HepG2 (cell line): ENCODE results near the gene AP4S1. TPM values are rescaled to one million over a fixed set of nuclear protein-coding genes. Genes with fewer than 3 reads are reported as not detected.

Experiments
- ATAC-seq: fragments of 200-7000 bp; cut with Tn5 transposase; 3 replicates; pipeline ENCODE4 v1.9.1; 2020; ENCODE audit warnings: mild to moderate bottlenecking, moderate library complexity
- BruUV-seq: library from RNA; stranded (reverse); fragments of 400-500 nt; replicated peaks from 2 replicates; lab custom pipeline; 2021; lab: Mats Ljungman, UMichigan
- CTCF ChIA-PET: fragments of 300-600 bp; formaldehyde crosslinking; extraction: SDS; loops from one replicate; lab custom pipeline; 2021; ENCODE audit warnings: low total read pairs, inconsistent platforms, low intra/inter-chr PET ratio; lab: Yijun Ruan, JAX
- POLR2A ChIA-PET: fragments of 350-600 bp; sonication (Branson Sonifier 250); formaldehyde crosslinking; loops from one replicate; lab custom pipeline; 2020; ENCODE audit warnings: antibody characterized with exemption, inconsistent platforms; lab: Yijun Ruan, JAX
- DNase-seq: peaks from one replicate; pipeline ENCODE4 v3.0.0-alpha.2; 2015; ENCODE audit warnings: low spot score
- FAIRE-seq: peaks from 3 replicates; lab custom pipeline; 2011; peaks lifted over from hg19 to GRCh38; lab: Jason Lieb, UNC
- H2AFZ ChIP-seq: one replicate; pipeline ENCODE4 v1.6.1; 2011; ENCODE audit warnings: low read length, inconsistent platforms
- H3K27ac ChIP-seq: fragments of 300-600 bp; 3 replicates; pipeline ENCODE4 v1.8.0; 2011; ENCODE audit warnings: mixed run types, mild to moderate bottlenecking, mixed read lengths, low read length, inconsistent platforms; ENCODE audit not compliant: insufficient read depth; ENCODE audit errors: extremely low read length
- H3K27me3 ChIP-seq, 2 experiments: fragments of 200-600 bp in 1 of 2; 2 replicates in 1 of 2; 3 replicates in 1 of 2; pipeline versions ENCODE4 v1.6.0 to v1.8.0; 2011; ENCODE audit warnings: low read length in 2 of 2, mild to moderate bottlenecking in 2 of 2, moderate library complexity in 2 of 2, inconsistent platforms in 1 of 2; ENCODE audit not compliant: insufficient read depth in 2 of 2, control insufficient read depth in 1 of 2
- H3K36me3 ChIP-seq, 2 experiments: fragments of 200-600 bp in 1 of 2; replicated peaks in 1 of 2; 2 replicates in 1 of 2; 3 replicates in 1 of 2; pipeline versions ENCODE4 v1.5.1 to v1.8.0; 2011; ENCODE audit warnings: low read length in 2 of 2, inconsistent platforms in 1 of 2; ENCODE audit not compliant: insufficient read depth in 2 of 2, control insufficient read depth in 1 of 2
- H3K4me1 ChIP-seq: 2 replicates; pipeline ENCODE4 v1.5.1; 2012; ENCODE audit warnings: low read length, inconsistent platforms; ENCODE audit not compliant: insufficient read depth
- H3K4me2 ChIP-seq: 2 replicates; pipeline ENCODE4 v1.6.0; 2011; ENCODE audit warnings: low read depth, low read length, inconsistent platforms
- H3K4me3 ChIP-seq, 3 experiments: fragments of 200-600 bp in 1 of 3; sonication (generic), shearing (Covaris generic) in 1 of 3; replicated peaks in 1 of 3; 2 replicates each; pipeline ENCODE4 v1.5.1; 2011 to 2016; ENCODE audit warnings: low read length in 3 of 3, inconsistent platforms in 2 of 3, low read depth in 2 of 3, mild to moderate bottlenecking in 2 of 3, control low read depth in 1 of 3, mixed read lengths in 1 of 3; ENCODE audit not compliant: insufficient read depth in 1 of 3
- H3K79me2 ChIP-seq: one replicate; pipeline ENCODE4 v1.6.1; 2011; ENCODE audit warnings: low read length, inconsistent platforms; ENCODE audit not compliant: insufficient read depth
- H3K9ac ChIP-seq: 2 replicates; pipeline ENCODE4 v1.6.0; 2011; ENCODE audit warnings: mild to moderate bottlenecking, low read depth, low read length, inconsistent platforms; ENCODE audit not compliant: insufficient read depth
- H3K9me3 ChIP-seq: 2 replicates; pipeline ENCODE4 v1.5.1; 2012; ENCODE audit warnings: mild to moderate bottlenecking, low read length
- H4K20me1 ChIP-seq: 2 replicates; pipeline ENCODE4 v1.6.0; 2011; ENCODE audit warnings: inconsistent platforms, mild to moderate bottlenecking, low read length, moderate library complexity; ENCODE audit not compliant: insufficient read depth
- CC2D1A ChIP-seq: sonication (generic); formaldehyde crosslinking; IDR thresholded peaks from 2 replicates; pipeline ENCODE4 v1.8.1; 2023; ENCODE audit warnings: mild to moderate bottlenecking, missing genetic modification reagents
- FOXC1 ChIP-seq: sonication (generic); formaldehyde crosslinking; IDR thresholded peaks from 2 replicates; pipeline ENCODE4 v1.8.0; 2022; ENCODE audit warnings: mild to moderate bottlenecking, missing genetic modification reagents, borderline replicate concordance
- MIXL1 ChIP-seq: IDR thresholded peaks from 2 replicates; pipeline ENCODE4 v1.6.1; 2016
- RBM22 ChIP-seq: fragments of 200-400 bp; formaldehyde crosslinking; optimal IDR thresholded peaks from 2 replicates; pipeline ENCODE3; 2017; ENCODE audit warnings: mild to moderate bottlenecking, low read length, moderate library complexity
- SRY ChIP-seq: sonication (generic); formaldehyde crosslinking; IDR thresholded peaks from 2 replicates; pipeline ENCODE4 v1.8.0; 2022; ENCODE audit warnings: mild to moderate bottlenecking, missing genetic modification reagents
- ZGPAT ChIP-seq: IDR thresholded peaks from 2 replicates; pipeline ENCODE4 v1.6.1; 2016; ENCODE audit warnings: mild to moderate bottlenecking
- ZKSCAN1 ChIP-seq: fragments of 150-350 bp; IDR thresholded peaks from 2 replicates; pipeline ENCODE4 v1.6.1; 2014; ENCODE audit warnings: low read length
- ZNF263 ChIP-seq: sonication (generic); formaldehyde crosslinking; IDR thresholded peaks from 2 replicates; pipeline ENCODE4 v1.4.0; 2020; ENCODE audit warnings: missing genetic modification reagents
- ZNF451 ChIP-seq: sonication (generic); formaldehyde crosslinking; IDR thresholded peaks from 2 replicates; pipeline ENCODE4 v1.5.0; 2020; ENCODE audit warnings: mild to moderate bottlenecking, missing genetic modification reagents
- ZSCAN22 ChIP-seq: sonication (generic); formaldehyde crosslinking; IDR thresholded peaks from 2 replicates; pipeline ENCODE4 v1.4.0; 2020; ENCODE audit warnings: mild to moderate bottlenecking, missing genetic modification reagents
- WGBS: methylation state at CpG from one replicate; pipeline ENCODE4 v1.1.6; 2017; ENCODE audit warnings: low lambda C conversion rate; 5-methylcytosine and 5-hydroxymethylcytosine counted together
- in situ Hi-C: cut with HindIII; loops from 2 replicates; pipeline ENCODE4 v1.10.0; 2017; ENCODE audit warnings: low pct_unique_long_range_greater_than_20kb; ENCODE audit not compliant: extremely low pct_ligation_motif_present
- intact Hi-C: fragments of 100-400 bp; cut with micrococcal nuclease; formaldehyde crosslinking; loops from one replicate; pipeline ENCODE4 v1.10.0; 2022; ENCODE audit not compliant: unreplicated experiment
- polyA plus RNA-seq, 8 experiments: library from polyadenylated mRNA; depleted of rRNA in 3 of 8; stranded (reverse) in 7 of 8; unstranded in 1 of 8; fragments of >200 nt; fragmentation: Illumina TruSeq in 4 of 8; extraction: Trizol in 4 of 8; gene quantifications; 2 replicates each; pipeline versions ENCODE4 v1.2.1 to v1.2.3, GENCODE V29; 2011 to 2016; ENCODE audit warnings: low read depth in 4 of 8, missing spikeins in 1 of 8, mixed read lengths in 1 of 8; ENCODE audit not compliant: insufficient read depth in 1 of 8
- total RNA-seq, 5 experiments: library from RNA; depleted of rRNA; stranded (reverse); fragments of >200 nt; fragmentation: Illumina TruSeq; extraction: Trizol; gene quantifications; 2 replicates each; pipeline ENCODE4 v1.2.3, GENCODE V29; 2016; ENCODE audit warnings: low read depth in 1 of 5

Gene AP4S1
- total and polyA plus RNA-seq, 2 of the 13 experiments (the other 11 are each of a cell fraction or from before 2014, with no cell fraction given): 3.9 to 21.1 TPM

- POLR2A ChIA-PET: no interaction called here
- Histone ChIP-seq H3K9ac (no peak overlapping the region), H2AFZ (no peak overlapping the region), H3K36me3 (peaks cover 54 to 93% of the 10 kb centered on the region in 2 experiments), H3K27ac (no peak overlapping the region), H3K4me3 (no peak overlapping the region), H3K9me3 (no peaks in the 10 kb centered on the region), H3K27me3 (no peaks in the 10 kb centered on the region), H3K4me1 (peaks cover 16% of the 10 kb centered on the region), H3K4me2 (no peak overlapping the region), H4K20me1 (no peaks in the 10 kb centered on the region), H3K79me2 (no peaks in the 10 kb centered on the region)
- no peak for FAIRE-seq
- intact Hi-C loops (no loop called here), in situ Hi-C loops (no loop called here)
- 98% methylated on average over 3 of the region's 3 CpGs for WGBS
- CTCF ChIA-PET: no interaction called here
- no peak for DNase-seq
- no TSS peak for BruUV-seq
- no peak for TF ChIP-seq SRY (CRISPR knock-in tag)
- no peak for TF ChIP-seq ZKSCAN1
- no peak for TF ChIP-seq MIXL1 (CRISPR knock-in tag)
- no peak for TF ChIP-seq CC2D1A (CRISPR knock-in tag)
- no peak for TF ChIP-seq ZSCAN22 (CRISPR knock-in tag)
- ATAC-seq: no peak
Measured at GRCh38 chr14:31124197-31124596, 98.7 kb downstream of the AP4S1 start.

GRCh38 chr14:31125231-31125630 is 99.8 kb downstream of the AP4S1 start:
- FAIRE-seq (no peak), DNase-seq (no peak), ATAC-seq (no peak)
- H3K4me3 ChIP-seq: no peak overlapping the region
- no peaks in the 10 kb centered on the region for H4K20me1 ChIP-seq
- peaks cover 55 to 91% of the 10 kb centered on the region in 2 experiments for H3K36me3 ChIP-seq
- TF ChIP-seq FOXC1 (0 out of 2 replicates have a peak, but pooled peaks have one; percentile 26), ZNF263 (CRISPR knock-in tag) (0 out of 2 replicates have a peak, but pooled peaks have one; percentile 20), RBM22 (peak; percentile 80), ZGPAT (0 out of 2 replicates have a peak, but pooled peaks have one; percentile 6), ZNF451 (CRISPR knock-in tag) (no peak)
- H3K4me2 ChIP-seq: no peak overlapping the region
- no peak overlapping the region for H2AFZ ChIP-seq
- H3K27ac ChIP-seq: no peak overlapping the region
- no TSS peak for BruUV-seq
- no peak overlapping the region for H3K9ac ChIP-seq
- intact Hi-C loops (no loop called here), in situ Hi-C loops (no loop called here)
- ChIA-PET POLR2A (no interaction called here), CTCF (no interaction called here)
- H3K79me2 ChIP-seq: no peaks in the 10 kb centered on the region
- H3K9me3 ChIP-seq: no peaks in the 10 kb centered on the region
- peaks cover 16% of the 10 kb centered on the region for H3K4me1 ChIP-seq
- H3K27me3 ChIP-seq: no peaks in the 10 kb centered on the region
- WGBS: 97% methylated on average over 6 of the region's 6 CpGs
